Keratinocyte (primary cell): ENCODE results near the gene PRKAR2A.

Experiments used
- CTCF ChIP-seq, 3 experiments: IDR thresholded peaks in 1 of 3; conservative IDR thresholded peaks in 1 of 3; optimal IDR thresholded peaks in 1 of 3; 2 replicates in 2 of 3; 3 replicates in 1 of 3; pipeline versions ENCODE3 to v1.5.1; 2011; ENCODE audit warnings: low read length in 3 of 3, mild to moderate bottlenecking in 3 of 3, moderate library complexity in 2 of 3, control low read depth in 1 of 3, inconsistent platforms in 1 of 3; ENCODE audit not compliant: insufficient read depth in 2 of 3; ENCODE audit errors: extremely low read depth in 1 of 3
- EZH2 ChIP-seq: IDR thresholded peaks from one replicate; pipeline ENCODE4 v1.6.1; 2012; ENCODE audit warnings: inconsistent platforms, mild to moderate bottlenecking, low read length, moderate library complexity

- TF ChIP-seq CTCF (optimal IDR thresholded peaks at IDR 0.05 in 1 of 3, IDR thresholded peaks at IDR 0.05 in 1 of 3, conservative IDR thresholded peaks at IDR 0.05 in 1 of 3; ENCODE audit: extremely low read depth in 1 of 3, insufficient read depth in 2 of 3, low read length in 3 of 3) (no peak), EZH2 (no peak)
Observed at GRCh38 chr3:48762816-48763215, 84.9 kb downstream of the PRKAR2A start.
